Activated T-helper 17 cell treated with anti-CD3 and anti-CD28 coated beads, Interleukin-2, amount 50 U/mL, for 72 hours (primary cell): ENCODE results near the gene FMN1. TPM values are rescaled to one million over a fixed set of nuclear protein-coding genes. Genes with fewer than 3 reads are reported as not detected.

Source experiments
- ATAC-seq: fragments of 150-1000 bp; cut with Tn5 transposase; replicated peaks from 2 replicates; pipeline ENCODE4 v1.10.0; 2021; ENCODE audit warnings: mild to moderate bottlenecking, moderate library complexity
- H3K27ac Mint-ChIP-seq: one replicate; pipeline ENCODE4 v1.8.0; 2022; ENCODE audit warnings: mixed read lengths
- H3K27me3 Mint-ChIP-seq: one replicate; pipeline ENCODE4 v1.8.0; 2022; ENCODE audit warnings: mixed read lengths
- H3K36me3 Mint-ChIP-seq: one replicate; pipeline ENCODE4 v1.8.0; 2022; ENCODE audit warnings: low read depth, mild to moderate bottlenecking, mixed read lengths
- H3K4me1 Mint-ChIP-seq: one replicate; pipeline ENCODE4 v1.8.0; 2022; ENCODE audit warnings: mixed read lengths
- H3K4me3 Mint-ChIP-seq: one replicate; pipeline ENCODE4 v1.8.0; 2022; ENCODE audit warnings: mild to moderate bottlenecking, mixed read lengths
- H3K9me3 Mint-ChIP-seq: one replicate; pipeline ENCODE4 v1.8.0; 2022; ENCODE audit warnings: mixed read lengths
- total RNA-seq, 2 donors: library from RNA; stranded (reverse); gene quantifications; one replicate each; pipeline ENCODE4 v1.2.3, GENCODE V29; 2022

The FMN1 gene
- total RNA-seq, 2 donors from 2014 or later, result 1.0 to 2.0 TPM

DNA sequence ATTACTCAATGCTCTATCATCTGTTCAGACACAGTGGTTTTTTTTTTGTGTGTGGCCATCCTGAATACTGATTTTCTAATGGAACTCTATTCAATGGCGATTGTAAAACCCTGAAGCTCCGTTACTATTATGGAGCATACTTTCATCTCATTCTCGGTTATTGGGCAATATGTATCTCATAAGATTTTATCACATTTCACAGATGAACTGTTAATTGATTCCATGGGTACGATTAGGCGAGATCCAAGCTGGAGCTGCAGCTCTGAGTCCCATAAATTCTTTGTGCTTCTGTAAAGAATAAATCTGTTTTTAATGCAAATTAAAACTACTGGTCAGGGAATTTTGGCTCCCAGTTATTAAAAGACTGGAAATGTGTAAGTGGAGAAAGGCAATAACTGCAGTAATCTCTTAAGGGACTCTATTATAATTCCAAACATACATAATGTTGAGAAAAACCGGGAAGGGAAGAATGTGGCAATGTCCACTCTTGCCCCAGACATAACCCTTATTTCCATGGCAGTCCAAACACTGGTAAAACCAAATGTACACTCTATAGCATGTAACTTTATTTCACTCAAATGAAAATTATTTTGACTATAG is 394.5 kb downstream of the FMN1 start:
- ATAC-seq, result no peak
- H3K4me3 Mint-ChIP-seq, result no peak overlapping the region
- H3K27ac Mint-ChIP-seq, result no peak overlapping the region
- no peaks in the 10 kb centered on the region for H3K4me1 Mint-ChIP-seq
- no peaks in the 10 kb centered on the region for H3K9me3 Mint-ChIP-seq
- no peaks in the 10 kb centered on the region for H3K27me3 Mint-ChIP-seq
- peaks cover 9% of the 10 kb centered on the region for H3K36me3 Mint-ChIP-seq

DNA sequence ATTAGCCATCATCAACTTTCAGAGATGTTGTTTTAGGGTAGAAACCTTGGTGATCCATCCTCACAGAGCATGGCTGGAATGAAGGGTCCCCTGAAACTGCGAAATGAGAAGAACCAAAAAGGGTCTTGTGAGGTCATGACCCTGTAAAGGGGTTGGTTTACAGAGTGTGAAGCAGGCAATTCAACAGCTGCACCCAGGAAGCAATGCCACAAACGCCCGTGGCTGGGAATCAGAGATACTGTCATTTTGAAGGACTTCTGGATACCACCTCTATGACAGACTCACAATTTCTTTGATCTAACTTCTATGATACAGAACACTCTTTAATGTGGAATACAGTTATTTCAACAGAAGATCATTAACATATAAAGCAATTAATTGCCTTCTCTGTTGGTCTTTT is 397.7 kb downstream of the FMN1 start:
- peaks cover 9% of the 10 kb centered on the region for H3K36me3 Mint-ChIP-seq
- H3K4me3 Mint-ChIP-seq, result no peak overlapping the region
- no peak overlapping the region for H3K27ac Mint-ChIP-seq
- ATAC-seq, result no peak
- no peaks in the 10 kb centered on the region for H3K27me3 Mint-ChIP-seq
- H3K4me1 Mint-ChIP-seq, result no peaks in the 10 kb centered on the region
- no peaks in the 10 kb centered on the region for H3K9me3 Mint-ChIP-seq

DNA sequence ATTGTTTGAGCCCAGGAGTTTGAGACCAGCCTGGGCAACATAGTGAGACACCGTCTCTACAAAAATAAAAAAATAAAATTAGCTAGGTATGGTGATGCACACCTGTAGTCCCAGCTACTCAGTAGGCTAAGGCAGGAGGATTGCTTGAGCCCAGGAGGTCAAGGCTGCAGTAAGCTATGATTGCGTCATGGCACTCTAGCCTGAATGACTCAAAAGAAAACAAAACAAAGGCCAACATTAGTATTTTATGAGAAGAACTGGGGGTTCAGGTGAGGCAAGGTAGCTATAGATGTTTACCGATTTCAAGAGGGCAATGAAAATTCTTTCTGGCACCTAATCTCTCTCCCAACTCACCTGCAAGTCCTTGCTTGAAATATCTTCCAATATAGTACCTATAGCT is 399.5 kb downstream of the FMN1 start:
- no peak for ATAC-seq
- no peaks in the 10 kb centered on the region for H3K9me3 Mint-ChIP-seq

DNA sequence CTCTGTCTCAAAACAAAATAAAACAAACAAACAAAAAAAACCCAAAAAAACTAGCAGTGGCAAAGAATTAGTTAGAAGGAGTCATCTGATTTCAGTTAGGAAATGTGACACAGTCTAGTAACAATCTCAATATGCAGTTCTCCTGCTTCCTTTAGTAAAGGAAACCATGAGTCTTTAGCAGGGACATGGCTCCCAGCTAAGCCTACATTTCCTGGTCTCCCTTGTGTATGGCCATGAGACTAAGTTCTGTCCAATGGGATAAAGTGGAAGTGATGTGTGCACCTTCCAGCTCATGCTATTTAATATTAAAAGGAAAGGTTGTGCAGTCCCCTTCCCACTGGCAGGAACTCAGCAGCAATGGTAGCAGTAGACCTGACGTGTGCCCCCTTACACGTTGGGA is 402.1 kb downstream of the FMN1 start:
- H3K9me3 Mint-ChIP-seq, result no peaks in the 10 kb centered on the region

More for the DNA sequence above, 399.5 kb downstream of the FMN1 start:
- Mint-ChIP-seq H3K27me3 (no peaks in the 10 kb centered on the region), H3K4me1 (no peaks in the 10 kb centered on the region), H3K36me3 (no peaks in the 10 kb centered on the region), H3K27ac (no peak overlapping the region), H3K4me3 (no peak overlapping the region)

DNA sequence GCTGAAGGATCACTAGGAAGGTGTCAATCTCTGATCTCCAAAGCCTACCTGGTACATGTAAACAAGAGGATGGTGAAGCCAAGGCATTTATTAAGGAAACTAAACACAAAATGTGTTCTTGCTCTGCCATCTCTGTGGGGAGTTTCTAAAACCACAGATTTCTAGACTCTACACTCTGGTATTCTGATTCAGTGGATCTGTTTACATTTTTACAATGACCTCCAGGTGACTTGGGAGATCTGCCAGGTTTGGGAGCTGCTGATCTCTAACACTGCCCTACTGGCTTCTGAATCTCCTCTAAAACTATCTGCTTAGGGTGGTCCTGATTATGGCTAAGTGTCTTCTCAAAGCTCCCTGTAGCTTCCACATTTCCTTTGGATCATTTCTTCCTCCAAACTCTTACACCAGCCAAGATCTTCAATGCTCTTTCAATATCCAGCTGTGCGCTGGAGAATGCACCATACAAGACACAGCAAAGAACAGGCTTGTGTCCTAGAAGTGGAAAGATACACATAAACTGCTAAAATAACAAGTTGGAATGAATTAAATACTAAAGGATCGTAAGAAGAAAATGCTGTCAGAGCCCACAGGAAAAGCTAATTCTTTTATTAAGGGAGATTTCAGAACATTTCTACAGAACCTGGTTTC is 404.0 kb downstream of the FMN1 start:
- H3K9me3 Mint-ChIP-seq, result no peaks in the 10 kb centered on the region
- H3K4me3 Mint-ChIP-seq, result no peak overlapping the region
- no peaks in the 10 kb centered on the region for H3K4me1 Mint-ChIP-seq
- H3K27me3 Mint-ChIP-seq, result no peaks in the 10 kb centered on the region
- H3K27ac Mint-ChIP-seq, result no peak overlapping the region
- ATAC-seq, result no peak
- peaks cover 5% of the 10 kb centered on the region for H3K36me3 Mint-ChIP-seq

More for the DNA sequence above, 402.1 kb downstream of the FMN1 start:
- Mint-ChIP-seq H3K36me3 (peaks cover 5% of the 10 kb centered on the region), H3K4me1 (no peaks in the 10 kb centered on the region), H3K27ac (no peak overlapping the region), H3K27me3 (no peaks in the 10 kb centered on the region), H3K4me3 (no peak overlapping the region)
- no peak for ATAC-seq

DNA sequence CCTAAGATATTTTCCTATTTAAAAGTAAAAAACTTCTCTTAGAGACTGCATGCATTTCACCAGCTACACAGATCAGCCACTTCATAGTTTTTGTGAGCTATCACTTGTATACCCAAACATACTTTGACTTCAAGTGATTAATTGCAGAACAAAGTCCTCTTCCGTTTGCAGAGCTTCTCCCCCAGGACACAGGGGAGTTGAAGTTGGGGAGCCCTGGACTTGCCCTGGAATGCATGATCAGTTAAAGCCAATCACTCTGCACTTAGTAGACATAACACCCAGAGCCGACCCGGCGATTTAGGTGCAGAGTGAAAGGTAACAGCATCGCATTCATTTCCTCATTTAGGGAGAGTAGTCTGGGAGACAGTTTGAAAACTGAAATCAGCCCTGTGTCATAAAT is 406.6 kb downstream of the FMN1 start:
- no peak for ATAC-seq
- H3K36me3 Mint-ChIP-seq, result peaks cover 5% of the 10 kb centered on the region
- no peaks in the 10 kb centered on the region for H3K9me3 Mint-ChIP-seq
- H3K27me3 Mint-ChIP-seq, result no peaks in the 10 kb centered on the region
- no peak overlapping the region for H3K27ac Mint-ChIP-seq
- H3K4me3 Mint-ChIP-seq, result no peak overlapping the region
- H3K4me1 Mint-ChIP-seq, result no peaks in the 10 kb centered on the region

DNA sequence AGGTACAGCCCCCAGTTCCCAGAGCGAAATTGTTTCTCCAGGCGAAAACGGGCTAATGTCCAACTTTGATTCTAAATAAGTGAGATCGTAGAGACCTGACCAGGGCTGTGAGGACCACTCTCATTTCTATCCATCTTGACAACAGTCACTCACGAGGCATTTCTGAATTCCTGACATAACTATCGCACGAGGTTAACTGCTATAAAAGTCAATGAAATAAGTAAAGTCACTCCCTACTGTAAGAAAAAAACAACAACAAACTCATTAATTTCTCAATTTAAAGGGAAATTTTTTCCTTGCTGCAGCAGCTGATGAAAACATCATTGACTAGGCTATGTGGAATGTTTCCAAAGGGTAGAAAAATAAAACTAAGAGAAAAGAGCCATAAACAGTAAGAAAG is 407.6 kb downstream of the FMN1 start:
- no peak overlapping the region for H3K4me3 Mint-ChIP-seq
- ATAC-seq, result no peak
- H3K36me3 Mint-ChIP-seq, result peaks cover 6% of the 10 kb centered on the region
- no peaks in the 10 kb centered on the region for H3K4me1 Mint-ChIP-seq
- peaks cover under 1% of the 10 kb centered on the region for H3K27me3 Mint-ChIP-seq
- H3K27ac Mint-ChIP-seq, result no peak overlapping the region
- H3K9me3 Mint-ChIP-seq, result peaks cover 1% of the 10 kb centered on the region

DNA sequence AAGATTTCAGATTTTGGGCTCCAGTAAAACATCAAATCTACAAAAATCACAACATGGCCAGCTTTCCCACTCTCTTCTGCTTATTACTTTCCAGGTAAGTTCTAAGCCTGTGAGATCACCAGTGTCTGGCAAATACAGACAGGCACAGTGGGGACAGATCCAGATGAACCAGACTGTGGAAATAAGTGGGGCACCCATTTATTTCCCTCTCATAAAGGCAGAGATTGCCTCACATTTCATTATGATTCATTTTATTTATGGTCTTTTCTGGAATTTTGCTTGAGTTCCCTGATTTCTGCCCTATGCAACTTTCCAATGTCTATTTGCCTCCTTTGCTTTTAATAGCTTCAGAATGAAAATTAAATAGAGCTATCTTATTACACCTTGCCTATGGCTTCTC is 409.9 kb downstream of the FMN1 start:
- H3K36me3 Mint-ChIP-seq, result peaks cover 13% of the 10 kb centered on the region
- H3K27ac Mint-ChIP-seq, result no peak overlapping the region
- no peaks in the 10 kb centered on the region for H3K4me1 Mint-ChIP-seq
- no peak for ATAC-seq
- peaks cover 3% of the 10 kb centered on the region for H3K27me3 Mint-ChIP-seq
- no peak overlapping the region for H3K4me3 Mint-ChIP-seq
- peaks cover 4% of the 10 kb centered on the region for H3K9me3 Mint-ChIP-seq

DNA sequence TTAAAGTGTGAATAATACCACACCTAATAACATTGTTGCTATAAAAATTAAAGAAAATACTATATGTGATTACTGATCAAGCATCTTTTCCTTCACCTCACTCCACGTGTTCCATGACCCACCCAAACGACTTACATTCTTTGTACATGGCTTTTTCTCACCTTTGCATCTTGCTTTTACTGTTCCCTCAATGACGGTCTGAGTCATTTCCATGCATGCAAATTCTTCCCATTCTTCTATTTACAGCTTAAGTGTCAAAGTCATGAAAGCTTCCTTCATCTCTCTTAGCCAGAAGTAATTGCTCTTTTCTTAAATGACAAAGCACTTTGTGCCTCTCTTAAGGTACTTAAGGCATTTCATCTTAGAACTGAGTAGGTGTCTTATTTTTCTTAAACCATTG is 412.7 kb downstream of the FMN1 start:
- no peak for ATAC-seq
- Mint-ChIP-seq H3K27ac (no peak overlapping the region), H3K9me3 (peaks cover 4% of the 10 kb centered on the region), H3K4me3 (no peak overlapping the region), H3K4me1 (no peaks in the 10 kb centered on the region), H3K36me3 (peaks cover 10% of the 10 kb centered on the region), H3K27me3 (peaks cover 3% of the 10 kb centered on the region)

DNA sequence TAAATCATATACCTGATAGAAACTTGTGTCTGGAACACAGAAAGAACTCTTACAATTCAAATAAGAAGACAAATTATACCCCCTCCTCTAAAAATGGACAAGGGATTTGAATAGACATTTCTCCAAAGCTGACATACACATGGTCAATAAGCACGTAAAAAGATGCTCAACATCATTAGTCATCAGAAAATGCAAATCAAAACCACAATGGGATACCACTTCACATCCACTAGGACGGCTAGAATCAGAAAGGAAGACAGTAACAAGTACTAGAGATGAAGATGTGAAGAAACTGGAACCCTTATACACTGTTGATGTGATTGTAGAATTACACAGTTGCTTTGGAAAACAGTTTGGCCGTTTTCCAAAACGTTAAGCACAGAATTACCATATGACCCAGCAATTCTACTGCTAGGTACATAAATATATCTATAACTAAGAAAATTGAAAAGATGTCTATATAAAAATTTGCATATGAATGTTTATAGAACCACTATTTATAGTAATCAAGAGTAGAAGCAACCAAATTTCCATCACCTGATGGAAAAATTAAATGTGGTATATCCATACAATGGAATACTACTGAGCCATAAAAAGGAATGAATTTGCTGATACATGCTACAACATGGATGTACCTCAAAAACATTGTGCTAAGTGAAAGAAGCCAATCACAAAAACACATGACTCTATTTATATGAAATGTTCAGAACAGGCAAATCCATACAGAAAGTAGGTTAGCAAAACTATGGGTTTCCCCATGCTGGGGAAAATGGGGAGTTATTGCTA is 415.9 kb downstream of the FMN1 start:
- H3K4me3 Mint-ChIP-seq, result no peak overlapping the region
- no peak overlapping the region for H3K27ac Mint-ChIP-seq

DNA sequence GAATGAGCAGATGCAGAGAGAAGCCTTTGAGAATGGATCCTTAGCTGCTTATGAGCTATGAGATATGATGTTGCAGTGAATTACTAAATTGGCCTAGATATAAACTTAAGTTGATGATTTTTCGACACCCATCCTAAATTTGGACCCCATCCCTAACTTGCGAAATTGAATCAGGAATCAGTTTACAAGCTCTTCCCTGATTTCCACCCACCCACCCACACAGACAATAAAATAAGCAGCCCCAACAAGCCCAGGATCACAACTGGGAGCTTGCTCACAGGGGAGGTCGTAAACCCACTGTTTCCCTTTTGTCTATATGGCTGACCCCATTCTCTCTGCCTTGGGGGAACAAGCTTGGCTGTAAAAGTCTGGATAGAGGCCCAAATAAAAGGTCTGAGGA is 419.4 kb downstream of the FMN1 start:
- H3K27me3 Mint-ChIP-seq, result no peaks in the 10 kb centered on the region
- no peaks in the 10 kb centered on the region for H3K9me3 Mint-ChIP-seq
- no peak overlapping the region for H3K4me3 Mint-ChIP-seq
- peaks cover 44% of the 10 kb centered on the region for H3K36me3 Mint-ChIP-seq
- no peaks in the 10 kb centered on the region for H3K4me1 Mint-ChIP-seq
- ATAC-seq, result no peak
- H3K27ac Mint-ChIP-seq, result no peak overlapping the region

More for the DNA sequence above, 415.9 kb downstream of the FMN1 start:
- Mint-ChIP-seq H3K27me3 (peaks cover 3% of the 10 kb centered on the region), H3K4me1 (no peaks in the 10 kb centered on the region), H3K9me3 (peaks cover 4% of the 10 kb centered on the region), H3K36me3 (peaks cover 40% of the 10 kb centered on the region)
- ATAC-seq, result no peak

DNA sequence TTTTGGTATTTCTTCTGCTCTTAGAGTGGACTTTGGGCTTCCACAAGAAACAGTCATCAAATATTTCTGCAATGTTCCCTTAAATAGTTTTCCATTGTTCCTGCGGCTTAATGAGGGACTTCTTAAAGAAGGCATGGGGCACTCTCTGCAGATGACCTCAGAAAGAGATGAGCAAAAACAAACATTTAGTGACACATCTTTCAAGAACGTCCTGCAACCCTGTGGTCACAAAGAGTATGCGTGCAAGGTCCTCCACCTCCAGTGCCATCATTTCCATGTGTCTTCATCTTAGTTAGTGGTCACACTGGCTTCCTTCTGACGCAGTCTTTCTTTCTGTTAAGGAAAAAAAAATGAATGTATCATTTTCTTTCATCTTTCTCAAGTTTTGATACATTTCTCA is 420.5 kb downstream of the FMN1 start:
- Mint-ChIP-seq H3K9me3 (no peaks in the 10 kb centered on the region), H3K36me3 (peaks cover 44% of the 10 kb centered on the region), H3K4me3 (no peak overlapping the region), H3K4me1 (no peaks in the 10 kb centered on the region), H3K27ac (no peak overlapping the region), H3K27me3 (no peaks in the 10 kb centered on the region)
- no peak for ATAC-seq

DNA sequence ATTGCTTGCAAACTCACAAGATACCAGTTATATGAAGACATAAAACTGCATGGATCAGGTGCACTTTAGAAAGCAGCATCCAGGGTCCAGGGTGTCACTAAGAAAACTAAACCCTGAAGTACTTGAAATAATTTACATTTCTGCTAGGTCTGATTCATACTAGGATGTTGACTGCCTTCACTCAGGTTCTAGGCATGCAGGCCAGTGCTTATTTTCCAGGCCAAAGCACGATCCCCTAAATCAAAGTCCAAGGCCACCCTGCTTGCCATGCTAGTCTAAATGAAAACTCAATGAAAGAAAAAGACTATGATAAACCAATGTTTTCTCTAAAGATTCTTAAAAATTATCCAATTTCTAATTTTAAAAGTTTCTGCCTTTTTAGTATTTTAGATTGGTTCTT is 427.3 kb downstream of the FMN1 start:
- ATAC-seq, result no peak
- Mint-ChIP-seq H3K27me3 (no peaks in the 10 kb centered on the region), H3K36me3 (no peaks in the 10 kb centered on the region), H3K4me3 (no peak overlapping the region), H3K9me3 (no peaks in the 10 kb centered on the region), H3K27ac (no peak overlapping the region), H3K4me1 (no peaks in the 10 kb centered on the region)

DNA sequence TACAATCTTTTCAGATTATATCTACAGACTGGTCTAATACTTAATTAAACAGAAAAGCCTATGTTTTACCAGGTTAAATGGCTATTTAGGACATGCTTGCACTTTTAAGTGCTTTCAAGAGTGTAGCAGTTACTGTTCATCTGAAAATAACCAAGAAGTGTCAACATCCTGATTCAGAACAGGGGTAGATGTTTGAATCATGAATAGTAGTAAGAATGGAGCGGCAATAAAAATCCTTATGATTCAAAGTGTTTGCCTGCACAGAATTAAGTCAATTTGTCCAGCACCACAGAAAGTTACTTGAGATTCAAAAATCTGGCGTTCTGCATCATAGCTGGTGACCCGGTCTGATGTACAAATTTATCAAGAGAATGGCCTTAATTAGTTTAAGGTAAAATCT is 428.4 kb downstream of the FMN1 start:
- Mint-ChIP-seq H3K4me1 (no peaks in the 10 kb centered on the region), H3K4me3 (no peak overlapping the region), H3K36me3 (no peaks in the 10 kb centered on the region), H3K27me3 (no peaks in the 10 kb centered on the region), H3K9me3 (no peaks in the 10 kb centered on the region), H3K27ac (no peak overlapping the region)
- ATAC-seq, result no peak

DNA sequence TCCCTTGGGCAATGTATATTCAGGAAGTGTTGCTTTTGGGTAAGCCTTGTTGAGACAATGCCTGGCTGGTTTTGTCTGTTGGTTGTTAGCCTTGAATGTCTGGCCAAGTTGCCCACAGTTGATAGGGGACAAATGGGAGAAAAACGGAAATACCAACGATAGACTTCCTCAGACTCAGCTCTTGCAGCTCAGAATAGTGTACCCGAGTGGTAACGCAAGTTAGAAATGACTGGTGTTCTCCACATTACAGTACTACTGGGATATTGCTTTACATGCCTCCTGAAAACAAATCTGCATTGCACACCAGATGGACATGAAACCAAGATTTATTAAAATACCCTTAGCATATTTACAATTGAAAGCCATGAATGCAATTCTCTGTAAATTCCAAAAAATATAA is 429.3 kb downstream of the FMN1 start:
- Mint-ChIP-seq H3K36me3 (no peaks in the 10 kb centered on the region), H3K9me3 (no peaks in the 10 kb centered on the region), H3K4me3 (no peak overlapping the region), H3K27ac (no peak overlapping the region), H3K27me3 (peaks cover 4% of the 10 kb centered on the region), H3K4me1 (no peaks in the 10 kb centered on the region)
- no peak for ATAC-seq
